GM19438 (cell line): ENCODE results near the gene MR1.

ENCODE experiments used
- ATAC-seq: cut with Tn5 transposase; IDR thresholded peaks from one replicate; pipeline ENCODE4 v1.9.1; 2021; ENCODE audit warnings: low read depth; ENCODE audit not compliant: unreplicated experiment

MR1 gene

GRCh38 chr1:181033799-181034451, at the start of gene MR1:
MR1 (plus strand) TSS chr1:181033983; CDS start chr1:181034008, 25 bp downstream.
- peak; percentile 93 for ATAC-seq

- ATAC-seq, result no peak
Measured at GRCh38 chr1:180988253-180988752, 45.5 kb upstream of the MR1 start.

GRCh38 chr1:180994262-180994661, 39.5 kb upstream of the MR1 start:
- ATAC-seq, result no peak

GRCh38 chr1:180997843-180998504, 35.8 kb upstream of the MR1 start:
- ATAC-seq, result no peak

GRCh38 chr1:181001091-181001780, 32.5 kb upstream of the MR1 start:
- no peak for ATAC-seq

GRCh38 chr1:181002582-181003172, 31.1 kb upstream of the MR1 start:
- ATAC-seq, result no peak

- ATAC-seq, result no peak
Measured at GRCh38 chr1:181010789-181011188, 23.0 kb upstream of the MR1 start.

GRCh38 chr1:181011301-181012202, 22.2 kb upstream of the MR1 start:
- ATAC-seq, result no peak

GRCh38 chr1:181012203-181012745, 21.5 kb upstream of the MR1 start:
- no peak for ATAC-seq

GRCh38 chr1:181013144-181013543, 20.6 kb upstream of the MR1 start:
- ATAC-seq, result no peak

- no peak for ATAC-seq
Measured at GRCh38 chr1:181014477-181015250, 19.1 kb upstream of the MR1 start.

GRCh38 chr1:181015251-181015615, 18.6 kb upstream of the MR1 start:
- ATAC-seq, result no peak

GRCh38 chr1:181016563-181016962, 17.2 kb upstream of the MR1 start:
- ATAC-seq, result no peak

GRCh38 chr1:181018901-181019681, 14.7 kb upstream of the MR1 start:
- ATAC-seq, result no peak

GRCh38 chr1:181021159-181021558, 12.6 kb upstream of the MR1 start:
- no peak for ATAC-seq

GRCh38 chr1:181021811-181022434, 11.9 kb upstream of the MR1 start:
- peak; percentile 41 for ATAC-seq

GRCh38 chr1:181023265-181024057, 10.3 kb upstream of the MR1 start:
- no peak for ATAC-seq
